Iris pigment epithelial cell (primary cell): ENCODE results near the gene NIPA2.

Source experiments
- DNase-seq: peaks from one replicate; pipeline ENCODE4 v3.0.0-alpha.2; 2011; ENCODE audit warnings: low read depth

The NIPA2 gene

DNA sequence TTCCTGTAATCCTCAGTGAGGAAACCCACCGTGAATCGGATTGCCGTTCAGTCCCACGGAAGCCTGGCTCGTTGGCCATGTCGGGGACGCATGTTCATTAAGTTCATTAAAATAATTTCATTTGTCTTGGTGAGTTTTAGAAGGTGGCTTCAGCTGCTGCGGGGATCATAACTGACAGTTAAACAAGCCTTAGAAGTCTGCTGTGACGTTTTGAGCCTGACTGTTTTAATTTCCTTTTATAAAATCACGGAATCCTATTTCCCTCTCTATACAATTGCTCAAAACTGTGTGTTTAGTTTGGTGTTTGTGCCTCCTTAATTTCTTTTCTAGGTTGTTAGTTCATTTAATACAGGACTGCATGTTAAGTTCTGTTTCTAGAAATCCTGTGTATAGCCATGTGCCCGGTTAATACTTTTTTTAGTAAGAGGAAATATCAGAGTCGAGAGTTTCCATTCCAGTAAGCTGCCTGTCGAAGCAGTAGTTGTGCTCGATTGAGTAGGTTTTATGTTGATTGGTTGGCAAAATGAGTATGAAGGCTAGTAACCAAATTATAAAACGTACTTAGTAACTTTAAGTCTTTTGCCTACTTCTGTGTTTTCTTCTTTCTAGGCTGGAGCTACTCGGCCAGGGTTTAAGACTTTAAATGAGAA is 705 bp downstream of the NIPA2 start:
- peak; percentile 27 for DNase-seq

DNA sequence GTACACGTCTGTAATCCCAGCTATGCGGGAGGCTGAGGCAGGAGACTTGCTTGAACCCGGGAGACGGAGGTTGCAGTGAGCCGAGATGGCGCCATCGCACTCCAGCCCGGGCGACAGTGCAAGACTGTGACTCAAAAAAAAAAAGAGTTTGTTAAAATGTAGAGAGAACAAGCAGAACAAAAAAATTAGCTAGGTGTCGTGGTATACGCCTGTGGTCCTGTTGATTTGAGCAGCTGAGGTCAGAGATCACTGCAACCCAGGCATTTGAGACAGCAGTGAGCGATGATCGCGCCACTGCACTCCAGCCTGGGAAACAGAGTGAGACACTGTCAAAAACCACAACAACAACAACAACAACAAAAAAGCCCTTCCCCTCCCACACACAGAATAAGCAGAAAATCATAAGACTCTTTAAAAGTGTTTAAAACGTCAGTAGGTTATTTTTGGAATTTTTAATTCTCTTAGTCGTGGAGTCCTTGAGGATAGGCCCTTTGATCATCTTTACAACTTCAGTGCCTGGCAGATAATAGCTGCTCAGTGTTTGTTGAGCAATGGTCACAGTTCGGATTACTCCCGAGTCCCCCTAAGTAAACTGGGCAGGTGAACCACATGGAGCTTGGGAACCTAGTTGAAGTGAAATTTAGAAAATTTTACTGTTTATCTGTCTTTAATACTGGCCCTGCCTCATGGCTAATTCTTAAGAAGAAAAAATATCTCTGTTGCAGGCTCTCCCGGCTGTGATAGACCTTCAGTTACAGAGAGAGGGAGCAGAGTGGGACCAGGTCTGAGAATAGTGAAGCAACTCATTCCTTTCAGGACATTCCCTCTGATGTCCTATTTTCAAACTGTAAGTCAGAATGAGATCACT is 6.2 kb downstream of the NIPA2 start:
- no peak for DNase-seq

DNA sequence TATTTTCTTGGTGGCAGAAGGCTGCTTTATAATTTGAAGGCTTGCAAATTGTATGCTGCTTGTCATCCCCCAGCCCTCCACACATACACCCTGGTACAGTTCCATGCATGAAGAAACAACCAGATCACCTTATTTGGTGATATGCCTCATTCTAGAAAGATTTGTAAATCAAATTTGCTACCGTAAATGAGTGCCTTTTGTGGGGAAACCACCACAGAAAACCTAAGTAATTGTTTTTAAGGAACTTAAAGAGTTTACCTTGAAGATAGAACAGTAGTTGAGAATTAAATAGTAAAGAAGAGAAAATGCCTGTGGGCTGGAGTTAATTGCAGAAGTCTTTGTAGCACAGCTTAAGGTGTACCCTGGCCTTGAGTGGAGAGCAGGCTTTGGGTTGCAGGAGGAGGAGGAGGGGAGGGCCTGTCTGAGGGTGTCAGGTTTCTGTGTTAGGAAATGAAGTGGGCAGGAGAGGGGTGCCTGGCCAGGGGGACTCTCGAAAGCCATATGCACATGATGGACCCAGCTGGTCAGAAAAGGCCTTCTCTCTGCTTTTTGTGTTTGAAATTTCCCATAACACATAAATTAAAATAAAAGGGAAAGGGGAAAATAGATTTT is 6.9 kb downstream of the NIPA2 start:
- DNase-seq, result peak; percentile 64

DNA sequence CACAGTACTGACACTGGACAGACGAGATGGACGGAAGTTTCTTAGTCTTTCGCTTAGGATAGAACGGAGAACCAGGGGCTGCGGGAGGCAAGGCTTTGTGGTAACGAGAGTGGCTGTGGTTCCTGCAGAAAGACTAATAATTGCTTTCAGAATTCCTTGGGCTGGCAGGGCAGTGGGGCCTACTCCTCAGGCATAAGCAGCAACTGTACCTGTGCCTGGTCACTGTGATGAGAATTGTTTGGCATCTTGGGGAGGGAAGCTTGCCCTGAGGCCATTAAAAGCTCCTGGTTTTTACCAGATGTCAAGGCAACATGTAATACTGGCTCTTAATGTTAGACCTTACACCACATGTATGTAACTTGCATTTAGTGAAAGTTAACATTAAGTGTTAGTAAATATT is 7.6 kb downstream of the NIPA2 start:
- no peak for DNase-seq

DNA sequence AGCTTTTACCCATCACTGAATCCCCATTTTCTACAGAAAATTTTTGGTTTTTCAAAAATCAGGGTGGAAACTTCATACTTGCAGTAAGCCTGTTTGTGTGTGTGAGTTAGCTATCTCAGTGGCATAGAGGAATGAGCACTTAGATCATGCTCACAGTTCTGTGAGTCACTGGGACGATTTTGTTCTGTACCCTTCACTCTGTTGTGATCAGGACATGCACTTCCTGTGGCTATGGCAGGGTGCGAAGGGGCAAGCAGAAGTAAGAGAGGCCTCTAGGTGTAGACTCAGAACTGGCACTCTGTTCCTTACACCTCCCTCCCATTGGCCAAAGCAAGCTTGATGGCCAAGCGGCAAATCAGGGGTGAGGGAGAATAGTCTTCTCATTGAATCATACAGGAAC is 11.6 kb downstream of the NIPA2 start:
- DNase-seq, result peak; percentile 76

DNA sequence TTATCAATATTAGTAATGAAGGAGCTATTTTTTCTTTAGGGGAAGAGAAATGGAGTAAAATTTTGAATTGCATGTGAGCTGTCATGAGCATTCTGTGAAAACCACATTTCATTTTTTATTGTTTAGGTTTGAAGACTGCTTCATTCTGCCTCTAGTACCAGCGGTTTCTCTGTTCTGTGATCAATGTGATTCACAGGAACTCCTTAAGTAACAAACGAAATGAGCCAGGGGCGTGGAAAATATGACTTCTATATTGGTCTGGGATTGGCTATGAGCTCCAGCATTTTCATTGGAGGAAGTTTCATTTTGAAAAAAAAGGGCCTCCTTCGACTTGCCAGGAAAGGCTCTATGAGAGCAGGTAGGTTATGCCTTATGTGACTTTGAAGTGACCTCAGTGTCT is 13.0 kb downstream of the NIPA2 start:
- DNase-seq, result no peak

DNA sequence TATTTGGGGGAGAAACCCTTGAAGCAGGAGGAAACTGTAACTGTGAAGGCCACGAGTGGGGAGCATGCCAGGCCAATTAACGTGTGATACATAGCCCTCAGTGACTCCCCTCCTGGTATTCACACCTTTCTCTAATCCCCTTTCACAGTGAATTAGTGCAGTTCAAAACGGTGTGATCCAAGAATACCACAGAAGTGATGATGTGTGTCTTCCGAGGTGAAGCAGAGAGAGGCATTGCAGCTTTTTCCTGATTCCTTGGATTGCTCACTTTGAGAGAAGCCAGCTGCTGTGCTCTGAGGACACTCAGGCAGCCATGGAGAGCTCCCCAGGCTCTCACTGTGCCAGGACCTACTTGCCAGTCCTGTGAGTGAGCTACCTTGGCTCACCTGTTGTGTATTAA is 17.3 kb downstream of the NIPA2 start:
- no peak for DNase-seq

DNA sequence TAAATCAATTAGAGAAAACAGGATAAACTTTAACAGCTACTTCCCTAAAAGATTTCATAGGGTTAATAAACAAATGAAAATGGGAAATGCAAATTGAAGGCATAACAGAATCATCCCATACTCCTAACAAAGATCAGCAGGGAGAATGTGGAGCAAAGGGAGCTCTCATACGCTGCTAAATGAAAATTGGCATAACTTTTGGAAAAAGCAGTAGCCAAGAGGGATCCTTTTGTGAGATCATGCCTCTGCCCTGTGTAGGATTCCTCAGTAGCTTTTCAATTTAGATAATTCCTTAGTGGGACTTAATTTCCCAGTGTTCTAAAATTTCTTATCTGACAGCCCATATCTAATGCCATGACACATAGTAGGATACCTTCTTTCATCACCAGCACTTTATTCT is 18.2 kb downstream of the NIPA2 start:
- no peak for DNase-seq

DNA sequence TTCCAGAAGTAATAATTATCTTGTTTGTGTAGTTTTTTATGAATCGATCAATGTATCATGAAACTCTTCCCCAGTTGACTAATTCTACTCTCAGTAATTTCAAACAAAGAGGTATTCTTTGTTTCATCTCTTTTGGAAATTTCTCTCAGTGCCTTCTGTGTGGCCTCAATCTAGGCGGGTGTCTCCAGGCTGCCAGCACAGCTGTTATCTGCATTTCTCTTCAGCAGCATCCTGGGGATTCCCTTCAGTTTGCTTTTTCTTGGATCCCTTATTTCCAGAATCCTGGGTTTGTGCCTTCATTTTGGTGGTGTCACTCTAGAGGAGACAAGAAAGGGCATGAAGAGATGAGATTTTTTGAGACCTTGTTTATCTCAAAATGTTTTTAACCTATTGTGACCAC is 22.7 kb downstream of the NIPA2 start:
- no peak for DNase-seq

DNA sequence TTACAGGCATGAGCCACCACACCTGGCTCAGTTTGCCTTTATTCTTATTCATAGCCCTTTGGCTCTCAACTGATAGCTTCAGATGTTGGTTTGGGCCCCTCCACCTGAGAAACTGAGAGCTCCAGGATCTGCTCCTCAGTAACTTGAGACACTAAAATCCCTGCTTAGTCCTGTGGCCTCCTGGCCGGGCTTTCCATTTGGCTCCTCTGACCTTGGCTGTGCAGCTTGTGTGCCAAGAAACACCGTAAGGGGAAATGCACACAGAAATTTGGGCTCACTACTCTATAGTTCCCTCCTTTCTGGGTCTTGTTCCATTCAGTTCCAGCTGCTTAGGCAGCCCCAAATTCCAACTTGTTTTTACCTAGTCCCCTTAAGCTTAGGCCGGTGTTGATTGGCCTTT is 24.9 kb downstream of the NIPA2 start:
- no peak for DNase-seq

DNA sequence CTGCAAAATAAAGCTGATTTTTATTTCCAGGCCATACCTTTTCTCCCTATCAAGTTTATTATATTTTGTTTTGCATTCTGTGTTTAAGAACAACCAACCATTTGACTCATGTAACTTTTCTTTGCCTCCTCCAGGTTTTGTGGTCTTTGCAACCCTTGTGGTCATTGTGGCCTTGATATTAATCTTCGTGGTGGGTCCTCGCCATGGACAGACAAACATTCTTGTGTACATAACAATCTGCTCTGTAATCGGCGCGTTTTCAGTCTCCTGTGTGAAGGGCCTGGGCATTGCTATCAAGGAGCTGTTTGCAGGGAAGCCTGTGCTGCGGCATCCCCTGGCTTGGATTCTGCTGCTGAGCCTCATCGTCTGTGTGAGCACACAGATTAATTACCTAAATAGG is 27.6 kb downstream of the NIPA2 start:
- peak; percentile 87 for DNase-seq

DNA sequence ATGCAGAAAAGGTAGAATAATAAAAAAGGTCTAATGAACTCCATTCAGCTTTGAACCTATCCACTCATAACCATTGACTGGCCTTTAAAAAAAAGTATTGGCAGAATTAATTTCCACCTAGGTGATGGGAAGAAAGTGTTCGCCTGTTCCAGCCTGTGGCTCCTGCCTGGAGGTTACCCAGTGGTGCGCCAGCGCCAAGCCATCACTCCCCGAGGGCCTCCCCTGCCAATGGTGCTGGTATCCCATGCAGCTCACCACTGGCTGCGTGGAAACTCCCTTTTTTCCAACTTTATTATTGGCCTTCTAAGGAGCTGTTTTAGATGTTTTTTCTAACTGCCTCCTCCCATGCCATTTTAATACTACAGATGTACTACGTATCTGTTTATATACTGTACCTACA is 29.4 kb downstream of the NIPA2 start:
- no peak for DNase-seq

DNA sequence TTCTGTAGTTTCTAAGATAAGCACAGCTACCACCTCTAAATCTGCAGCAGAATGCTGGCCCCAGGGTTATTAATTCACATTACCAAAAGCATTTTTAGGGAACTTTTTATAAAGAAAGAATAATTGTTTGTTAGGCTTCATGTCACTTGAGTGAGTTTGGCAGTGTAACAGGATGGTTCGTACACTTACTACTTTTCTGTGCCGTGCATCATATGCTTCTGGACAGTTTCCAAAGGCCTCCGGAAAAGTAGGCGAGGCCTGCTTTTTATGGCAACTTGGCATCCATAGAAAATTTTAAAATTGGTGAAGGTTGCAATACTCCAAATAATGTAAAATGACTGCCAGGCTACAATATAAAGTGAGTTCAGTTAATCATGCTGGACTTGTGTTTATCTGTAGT is 30.0 kb downstream of the NIPA2 start:
- DNase-seq, result no peak

DNA sequence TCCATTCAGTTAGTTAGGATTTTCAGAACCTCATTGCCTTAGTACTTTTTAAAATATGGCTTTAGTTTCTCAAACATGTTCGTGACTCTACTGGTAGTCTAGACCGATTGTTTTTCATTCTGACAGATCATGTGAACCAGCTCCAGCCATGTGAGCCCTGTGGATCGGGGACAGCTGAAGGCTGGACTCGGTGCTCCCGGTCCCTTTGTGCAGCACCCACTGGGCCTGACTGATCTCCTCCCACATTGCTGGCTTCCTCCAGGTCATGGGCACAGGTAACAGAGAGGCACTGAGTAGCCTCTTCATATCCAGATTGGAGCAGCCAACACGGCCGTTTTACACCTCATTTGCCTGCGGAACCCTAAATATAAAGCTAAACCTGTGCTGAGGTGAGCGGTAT is 30.5 kb downstream of the NIPA2 start:
- DNase-seq, result no peak

DNA sequence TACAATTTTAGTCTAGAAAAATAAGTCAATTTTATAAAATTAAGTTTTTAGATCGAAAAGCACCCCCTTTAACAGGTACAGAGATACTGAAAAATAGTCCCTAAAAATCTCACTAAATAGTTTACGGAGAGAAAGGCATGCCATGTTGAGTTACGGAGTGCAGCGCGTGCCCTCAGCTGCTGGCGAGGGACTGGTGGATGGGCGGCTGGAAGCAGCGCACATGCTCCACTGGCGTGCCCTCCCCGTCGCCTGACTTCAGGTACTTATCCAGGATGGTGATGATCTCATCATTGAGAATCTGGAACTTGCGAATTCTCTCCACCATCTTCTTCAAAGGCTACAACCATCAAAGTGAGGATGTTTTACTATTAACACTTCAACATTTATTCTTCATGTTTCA is 31.4 kb downstream of the NIPA2 start:
- no peak for DNase-seq

DNA sequence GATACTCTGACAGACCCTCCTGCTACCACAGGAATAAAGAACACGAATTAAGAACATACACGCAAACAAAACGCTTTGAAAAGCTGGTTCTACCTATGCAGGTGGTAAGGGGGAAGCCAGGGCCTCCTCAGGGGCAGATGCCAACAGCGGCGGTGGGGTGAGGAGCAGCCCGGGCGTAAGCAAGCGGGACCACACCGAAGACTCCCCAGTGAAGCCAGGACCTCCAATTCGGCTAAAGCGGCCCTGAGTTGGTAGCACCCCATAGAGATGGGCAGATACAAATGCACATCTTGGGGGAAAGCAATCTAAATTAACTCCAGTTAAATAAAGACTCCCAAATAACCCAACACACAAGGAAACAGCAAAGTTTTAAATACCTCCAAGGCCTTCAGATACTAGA is 32.4 kb downstream of the NIPA2 start:
- no peak for DNase-seq

DNA sequence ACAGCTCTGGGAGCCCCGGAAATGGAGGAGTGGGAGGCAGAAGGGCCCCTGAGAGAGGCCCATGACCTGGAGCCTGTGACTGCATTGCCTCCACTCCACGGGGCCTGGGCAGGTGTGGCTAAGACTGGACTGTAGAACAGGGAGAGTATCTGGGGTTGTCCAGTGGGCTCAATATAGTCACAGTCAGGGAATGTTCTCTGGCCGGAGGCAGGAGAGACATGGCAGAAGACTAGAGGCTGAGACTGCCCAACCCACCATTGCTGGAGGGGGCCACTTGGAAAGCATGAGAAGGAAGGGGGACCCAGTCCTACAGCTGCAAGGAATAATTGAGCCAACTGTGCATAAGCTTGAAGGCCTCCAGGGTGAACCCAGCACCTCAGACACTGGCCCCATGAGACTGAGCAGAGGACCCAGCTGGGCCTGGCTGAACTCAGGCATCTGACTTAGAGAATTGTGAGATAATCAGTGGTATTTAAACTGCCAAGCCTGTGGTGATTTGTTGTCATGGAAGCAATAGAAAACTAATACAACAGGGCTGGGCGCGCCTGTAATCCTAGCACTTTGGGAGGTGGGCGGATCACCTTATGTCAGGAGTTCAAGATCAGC is 33.1 kb downstream of the NIPA2 start:
- DNase-seq, result no peak

DNA sequence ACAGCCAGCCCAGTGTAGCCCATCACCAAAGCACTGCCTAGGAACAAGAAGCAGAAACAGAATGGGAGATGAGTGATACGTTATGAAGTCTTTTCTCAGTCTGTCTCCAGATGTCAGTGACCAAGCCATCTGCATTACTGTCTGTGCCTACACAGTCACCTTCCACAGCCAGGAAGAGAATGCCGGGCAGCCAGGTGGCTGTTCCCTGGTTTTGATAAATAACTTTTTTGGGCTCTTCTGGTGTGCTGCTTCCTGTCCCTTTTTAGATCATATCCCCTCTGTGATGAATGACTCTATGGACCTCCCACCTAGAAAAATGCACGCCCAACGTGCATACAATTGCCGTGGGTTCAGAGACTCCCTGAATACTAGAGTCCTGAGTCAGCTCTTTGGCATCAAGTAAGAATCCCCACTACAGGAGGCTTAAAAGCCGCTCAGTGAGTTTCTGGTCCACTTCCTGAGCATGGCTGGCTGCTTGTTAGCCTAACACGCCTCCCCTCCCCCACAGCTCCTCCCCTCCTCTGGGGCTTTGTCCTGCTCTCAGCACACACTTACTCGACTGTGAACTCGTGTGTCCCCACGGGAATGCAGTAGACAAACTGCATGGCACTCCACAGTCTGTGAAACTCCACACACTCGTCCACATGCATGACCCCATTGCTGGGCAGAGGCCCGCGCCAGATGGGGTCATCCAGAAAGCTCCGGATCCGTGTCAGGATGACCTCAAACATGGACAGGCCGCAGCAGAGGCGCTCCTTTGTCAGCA is 34.7 kb downstream of the NIPA2 start:
- peak; percentile 95 for DNase-seq

DNA sequence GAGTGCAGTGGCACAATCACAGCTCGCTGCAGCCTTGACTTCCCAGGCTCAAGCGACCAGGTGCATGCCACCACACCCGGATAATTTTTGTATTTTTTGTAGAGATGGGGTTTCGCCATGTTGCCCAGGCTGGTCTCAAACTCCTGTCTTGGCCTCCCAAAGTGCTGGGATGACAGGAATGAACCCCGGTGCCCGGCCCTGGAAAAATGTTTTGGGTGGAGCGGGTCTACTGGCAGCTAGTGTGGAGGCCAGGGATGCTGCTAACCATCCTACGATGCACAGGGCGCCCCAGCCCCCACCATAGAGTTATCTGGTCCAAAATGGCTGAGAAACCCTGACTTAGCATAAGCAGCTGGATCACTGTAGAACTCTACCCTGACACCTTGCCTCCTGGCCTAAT is 35.4 kb downstream of the NIPA2 start:
- no peak for DNase-seq

DNA sequence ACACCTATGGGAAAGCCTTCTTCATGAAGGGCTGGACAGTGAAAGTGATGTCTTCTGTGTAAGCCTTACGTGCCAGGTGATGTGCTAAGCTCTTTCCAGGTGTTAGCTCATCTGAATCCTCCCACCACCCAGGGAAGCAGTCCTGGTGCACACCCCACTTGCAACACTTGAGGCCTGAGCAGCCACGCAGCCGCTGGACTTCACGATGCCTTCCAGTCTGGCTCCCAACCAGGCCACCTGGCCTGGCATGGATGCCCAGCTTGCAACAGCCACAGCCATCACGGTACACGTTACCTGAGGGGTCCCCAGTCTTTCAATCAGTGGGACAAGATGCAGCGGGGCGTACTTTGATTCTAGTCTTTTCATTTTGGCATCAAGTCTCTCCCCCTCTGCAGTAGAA is 35.8 kb downstream of the NIPA2 start:
- DNase-seq, result no peak

DNA sequence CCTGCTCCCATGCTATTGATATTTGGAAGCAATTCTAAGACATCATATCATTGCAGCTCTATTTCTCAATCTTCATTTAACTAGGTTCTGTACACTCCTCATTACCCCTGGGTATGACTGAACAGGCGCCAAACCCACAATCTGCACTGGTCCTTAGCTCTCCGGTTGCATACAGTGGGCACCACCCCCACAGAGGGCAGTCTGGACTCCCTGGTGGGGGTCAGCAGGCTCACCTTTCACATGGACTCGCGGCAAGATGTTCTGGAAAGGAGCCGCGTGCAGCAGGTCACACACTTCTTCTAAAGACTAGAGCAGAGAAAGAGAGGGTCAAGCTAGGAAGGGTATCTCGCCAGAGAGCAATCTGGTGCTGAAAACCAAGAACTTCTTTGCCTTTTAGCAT is 36.5 kb downstream of the NIPA2 start:
- DNase-seq, result no peak

DNA sequence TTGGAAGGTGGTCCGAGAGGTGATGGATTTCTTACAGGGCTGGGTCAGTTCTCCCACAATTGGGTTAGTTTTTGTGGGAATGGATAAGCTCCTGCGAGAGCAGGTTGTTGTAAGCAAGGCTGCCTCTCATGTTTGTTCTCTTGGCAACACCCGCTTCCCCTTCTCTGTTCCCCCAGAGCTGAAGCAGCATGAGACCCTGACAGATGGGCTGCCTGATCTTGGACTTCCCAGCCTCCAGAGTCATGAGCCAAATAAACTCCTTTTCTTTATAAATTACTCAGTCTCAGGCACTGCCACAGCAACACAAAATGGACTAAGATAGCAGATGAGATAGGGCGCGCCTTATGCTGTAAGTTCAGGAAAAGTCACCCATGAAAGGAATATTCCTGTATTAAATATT is 38.7 kb downstream of the NIPA2 start:
- no peak for DNase-seq
